Chondrocyte (in vitro differentiated cells): ENCODE measurements around the gene ACOX1. TPM values are rescaled to one million over a fixed set of nuclear protein-coding genes. Genes with fewer than 3 reads are reported as not detected.
A peak's percentile ranks its signal among the peaks of the same experiment; 100 is the strongest.

Experiments used
- DNase-seq: peaks from one replicate; pipeline ENCODE4 v3.0.0; 2021; ENCODE audit warnings: mixed read lengths, low spot score
- H3K27ac Mint-ChIP-seq: one replicate; pipeline ENCODE4 v1.8.0; 2021; ENCODE audit warnings: mild to moderate bottlenecking, moderate library complexity, mixed read lengths; ENCODE audit not compliant: unreplicated experiment
- H3K27me3 Mint-ChIP-seq: 2 replicates; pipeline ENCODE4 v1.8.0; 2021; ENCODE audit warnings: low read depth, mixed read lengths
- H3K36me3 Mint-ChIP-seq: 2 replicates; pipeline ENCODE4 v1.8.0; 2021; ENCODE audit warnings: low read depth, mixed read lengths
- H3K4me1 Mint-ChIP-seq: 2 replicates; pipeline ENCODE4 v1.8.0; 2021; ENCODE audit warnings: low read depth, mild to moderate bottlenecking, mixed read lengths
- H3K4me3 Mint-ChIP-seq: one replicate; pipeline ENCODE4 v1.8.0; 2021; ENCODE audit warnings: mild to moderate bottlenecking, moderate library complexity, mixed read lengths; ENCODE audit not compliant: unreplicated experiment
- H3K9me3 Mint-ChIP-seq: 2 replicates; pipeline ENCODE4 v1.8.0; 2021; ENCODE audit warnings: low read depth, mixed read lengths
- CTCF ChIP-seq: fragments of 200-600 bp; sonication (generic); IDR thresholded peaks from 2 replicates; pipeline ENCODE4 v1.5.0; 2021; ENCODE audit warnings: antibody characterized with exemption, mild to moderate bottlenecking, moderate library complexity
- total RNA-seq: library from RNA; stranded (reverse); gene quantifications from 3 replicates; pipeline ENCODE4 v1.2.1, GENCODE V29; 2021

Gene ACOX1
- total RNA-seq, 1 donor from 2014 or later = 50.2 TPM

GRCh38 chr17:76018340-76018680, 39.3 kb upstream of the ACOX1 start:
- no peaks in the 10 kb centered on the region for H3K9me3 Mint-ChIP-seq
- no peak overlapping the region for H3K4me3 Mint-ChIP-seq
- H3K36me3 Mint-ChIP-seq = no peaks in the 10 kb centered on the region
- no peak for DNase-seq
- TF ChIP-seq CTCF = no peak
- peaks cover 4% of the 10 kb centered on the region for H3K27me3 Mint-ChIP-seq
- H3K27ac Mint-ChIP-seq = no peak overlapping the region
- H3K4me1 Mint-ChIP-seq = peaks cover 5% of the 10 kb centered on the region

- no peak overlapping the region for H3K27ac Mint-ChIP-seq
- no peaks in the 10 kb centered on the region for H3K9me3 Mint-ChIP-seq
- H3K36me3 Mint-ChIP-seq = no peaks in the 10 kb centered on the region
- no peak for DNase-seq
- no peak overlapping the region for H3K4me3 Mint-ChIP-seq
- TF ChIP-seq CTCF = no peak
- H3K4me1 Mint-ChIP-seq = peaks cover 5% of the 10 kb centered on the region
- H3K27me3 Mint-ChIP-seq = peaks cover 4% of the 10 kb centered on the region
Observed at GRCh38 chr17:76017481-76018339, 38.7 kb upstream of the ACOX1 start.

- no peak overlapping the region for H3K27ac Mint-ChIP-seq
- DNase-seq = no peak
- H3K36me3 Mint-ChIP-seq = no peaks in the 10 kb centered on the region
- H3K27me3 Mint-ChIP-seq = peaks cover 4% of the 10 kb centered on the region
- TF ChIP-seq CTCF = no peak
- peaks cover 5% of the 10 kb centered on the region for H3K4me1 Mint-ChIP-seq
- no peaks in the 10 kb centered on the region for H3K9me3 Mint-ChIP-seq
- H3K4me3 Mint-ChIP-seq = no peak overlapping the region
Observed at GRCh38 chr17:76014925-76015261, 35.9 kb upstream of the ACOX1 start.

GRCh38 chr17:76014100-76014924, 35.3 kb upstream of the ACOX1 start:
- DNase-seq = no peak
- Mint-ChIP-seq H3K27me3 (peaks cover 4% of the 10 kb centered on the region), H3K4me1 (peaks cover 5% of the 10 kb centered on the region), H3K27ac (no peak overlapping the region), H3K9me3 (no peaks in the 10 kb centered on the region), H3K36me3 (no peaks in the 10 kb centered on the region), H3K4me3 (no peak overlapping the region)
- TF ChIP-seq CTCF = peak; percentile 97

- Mint-ChIP-seq H3K27me3 (peaks cover 5% of the 10 kb centered on the region), H3K27ac (no peak overlapping the region), H3K9me3 (no peaks in the 10 kb centered on the region), H3K36me3 (peaks cover 2% of the 10 kb centered on the region), H3K4me3 (no peak overlapping the region), H3K4me1 (peaks cover 5% of the 10 kb centered on the region)
- TF ChIP-seq CTCF = no peak
- no peak for DNase-seq
Observed at GRCh38 chr17:76013377-76013932, 34.5 kb upstream of the ACOX1 start.
